Measurements from ENCODE around the gene CTXND1. TPM values are rescaled to one million over a fixed set of nuclear protein-coding genes. Genes with fewer than 3 reads are reported as not detected.
"Not testable (repeated sequence)": the region's sequence is repeated elsewhere in the genome, so short reads cannot be mapped to it uniquely, and the experiment has no call there.

Gene CTXND1
- total RNA-seq = under 1 TPM in 2 of 4 donors, not detected in 2; 0.03 to 0.07 TPM

- Histone ChIP-seq H3K27me3 (peaks cover 43 to 46% (median 44%) of the 10 kb centered on the region in 3 donors), H3K9me3 (no peaks in the 10 kb centered on the region), H3K4me1 (peaks cover 0 to 8% of the 10 kb centered on the region in 2 donors), H3K4me3 (peak within 1 kb of the TSS; percentile 6 to 50 (median 39)), H3K27ac (no peak within 1 kb of the TSS), H3K36me3 (no peaks in the 10 kb centered on the region)
- intact Hi-C loops (cut with DNase I; ENCODE audit: low total_unique reads) (no loop called here), in situ Hi-C loops (cut with MboI; ENCODE audit: low sequenced_read_pairs in 4 of 4) (no loop called here)
- ATAC-seq (no peak), DNase-seq (no peak)
- TF ChIP-seq POLR2A (IDR thresholded peaks at IDR 0.05) (no peak), CTCF (IDR thresholded peaks at IDR 0.05 in 4 of 5, conservative IDR thresholded peaks at IDR 0.05 in 1 of 5) (no peak)
These were observed at the start of gene CTXND1 for GRCh38 chr15:80252121-80252518. CTXND1 (minus strand) TSS chr15:80252213; CDS start chr15:80201949, 50,264 bp downstream.

GRCh38 chr15:80301472-80301871, 49.5 kb upstream of the CTXND1 start:
- no peak for TF ChIP-seq CTCF (IDR thresholded peaks at IDR 0.05 in 4 of 5, conservative IDR thresholded peaks at IDR 0.05 in 1 of 5)
- no peak for TF ChIP-seq POLR2A (IDR thresholded peaks at IDR 0.05)
- DNase-seq = no peak
- no peaks in the 10 kb centered on the region for H3K36me3 ChIP-seq
- H3K27ac ChIP-seq = no peak overlapping the region
- no peak for ATAC-seq
- H3K4me1 ChIP-seq = no peaks in the 10 kb centered on the region
- intact Hi-C loops (cut with DNase I; ENCODE audit: low total_unique reads) = no loop called here
- no peaks in the 10 kb centered on the region for H3K27me3 ChIP-seq
- no peak overlapping the region for H3K4me3 ChIP-seq
- in situ Hi-C loops (cut with MboI; ENCODE audit: low sequenced_read_pairs in 4 of 4) = no loop called here
- no peaks in the 10 kb centered on the region for H3K9me3 ChIP-seq

GRCh38 chr15:80295777-80296176, 43.8 kb upstream of the CTXND1 start:
- H3K9me3 ChIP-seq; H3K27me3 ChIP-seq; H3K4me1 ChIP-seq; in situ Hi-C loops (cut with MboI; ENCODE audit: low sequenced_read_pairs in 4 of 4); ATAC-seq; H3K36me3 ChIP-seq; DNase-seq; intact Hi-C loops (cut with DNase I; ENCODE audit: low total_unique reads); H3K27ac ChIP-seq; H3K4me3 ChIP-seq: not testable (repeated sequence)

- Histone ChIP-seq H3K36me3 (no peaks in the 10 kb centered on the region), H3K9me3 (no peaks in the 10 kb centered on the region), H3K27ac (no peak overlapping the region), H3K4me3 (no peak overlapping the region), H3K4me1 (peaks cover 0 to 7% of the 10 kb centered on the region in 2 donors), H3K27me3 (no peaks in the 10 kb centered on the region)
- no peak for DNase-seq
- in situ Hi-C loops (cut with MboI; ENCODE audit: low sequenced_read_pairs in 4 of 4) = no loop called here
- intact Hi-C loops (cut with DNase I; ENCODE audit: low total_unique reads) = no loop called here
- no peak for ATAC-seq
- TF ChIP-seq CTCF (IDR thresholded peaks at IDR 0.05 in 4 of 5, conservative IDR thresholded peaks at IDR 0.05 in 1 of 5) (no peak), POLR2A (IDR thresholded peaks at IDR 0.05) (no peak)
These were observed 40.1 kb upstream of the CTXND1 start for GRCh38 chr15:80292079-80292478.

- not testable (repeated sequence) for H3K9me3 ChIP-seq
These were observed 38.9 kb upstream of the CTXND1 start for GRCh38 chr15:80290891-80291290.

More at GRCh38 chr15:80290891-80291290, 38.9 kb upstream of the CTXND1 start:
- H3K4me1 ChIP-seq; H3K36me3 ChIP-seq; in situ Hi-C loops (cut with MboI; ENCODE audit: low sequenced_read_pairs in 4 of 4); intact Hi-C loops (cut with DNase I; ENCODE audit: low total_unique reads); H3K27me3 ChIP-seq; ATAC-seq; H3K27ac ChIP-seq; DNase-seq; H3K4me3 ChIP-seq: not testable (repeated sequence)

Data from gastrocnemius medialis (tissue), 4 donors.